Mucosa of rectum (tissue), 2 donors: Measurements from ENCODE around the gene SSUH2.

Experiments
- H3K27ac ChIP-seq, 2 donors: one replicate each; pipeline ENCODE4 v1.7.0; 2013; ENCODE audit warnings: inconsistent platforms in 2 of 2, low read depth in 2 of 2, low read length in 2 of 2
- H3K27me3 ChIP-seq, 2 donors: one replicate each; pipeline ENCODE4 v1.7.0; 2013; ENCODE audit warnings: low read length in 2 of 2; ENCODE audit not compliant: control insufficient read depth in 2 of 2, insufficient read depth in 2 of 2
- H3K36me3 ChIP-seq, 2 donors: one replicate each; pipeline ENCODE4 v1.7.0; 2013; ENCODE audit warnings: low read length in 2 of 2; ENCODE audit not compliant: control insufficient read depth in 2 of 2, insufficient read depth in 2 of 2
- H3K4me1 ChIP-seq, 2 donors: one replicate each; pipeline ENCODE4 v1.7.0; 2013; ENCODE audit warnings: low read length in 2 of 2, mild to moderate bottlenecking in 1 of 2; ENCODE audit not compliant: control insufficient read depth in 2 of 2, insufficient read depth in 2 of 2
- H3K4me3 ChIP-seq, 2 donors: one replicate each; pipeline ENCODE4 v1.7.0; 2013; ENCODE audit warnings: low read length in 2 of 2
- H3K9ac ChIP-seq, 2 donors: one replicate each; pipeline ENCODE4 v1.7.0; 2013; ENCODE audit warnings: low read length in 2 of 2, low read depth in 1 of 2, mild to moderate bottlenecking in 1 of 2
- H3K9me3 ChIP-seq, 2 donors: one replicate each; pipeline ENCODE4 v1.7.0; 2013; ENCODE audit warnings: low read length in 2 of 2; ENCODE audit not compliant: control insufficient read depth in 2 of 2
- donor health status: healthy.
- donor health status: Normal muscosa, but diverticular disease.

Gene SSUH2

DNA sequence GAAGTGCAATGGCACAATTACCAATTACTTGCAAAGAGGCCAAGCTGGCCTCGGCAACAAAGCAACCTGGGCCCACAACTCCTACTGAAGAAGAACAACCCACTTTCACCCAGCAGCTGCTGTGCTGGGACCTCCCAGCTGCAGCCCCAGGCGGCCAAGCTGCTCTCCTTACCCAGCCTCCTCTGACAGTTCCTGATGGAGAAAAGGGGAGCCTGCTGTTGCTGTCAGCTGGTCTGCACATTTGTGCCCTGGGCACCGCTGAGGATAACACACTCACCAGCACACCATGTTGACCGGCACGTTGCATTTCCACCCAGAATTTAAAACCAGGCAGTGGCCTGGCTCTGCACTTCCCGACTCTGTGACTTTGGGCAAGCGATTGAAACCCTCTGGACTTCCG, 33.6 kb downstream of the SSUH2 start:
- Histone ChIP-seq H3K9ac (no peak overlapping the region), H3K27me3 (no peaks in the 10 kb centered on the region), H3K9me3 (no peaks in the 10 kb centered on the region), H3K4me3 (no peak overlapping the region), H3K4me1 (no peaks in the 10 kb centered on the region), H3K36me3 (no peaks in the 10 kb centered on the region), H3K27ac (no peak overlapping the region)

- Histone ChIP-seq H3K27ac (no peak overlapping the region), H3K4me3 (no peak overlapping the region), H3K4me1 (no peaks in the 10 kb centered on the region), H3K27me3 (no peaks in the 10 kb centered on the region), H3K36me3 (no peaks in the 10 kb centered on the region), H3K9ac (no peak overlapping the region), H3K9me3 (no peaks in the 10 kb centered on the region)
These were observed 35.7 kb downstream of the SSUH2 start for GRCh38 chr3:8608791-8609467.

DNA sequence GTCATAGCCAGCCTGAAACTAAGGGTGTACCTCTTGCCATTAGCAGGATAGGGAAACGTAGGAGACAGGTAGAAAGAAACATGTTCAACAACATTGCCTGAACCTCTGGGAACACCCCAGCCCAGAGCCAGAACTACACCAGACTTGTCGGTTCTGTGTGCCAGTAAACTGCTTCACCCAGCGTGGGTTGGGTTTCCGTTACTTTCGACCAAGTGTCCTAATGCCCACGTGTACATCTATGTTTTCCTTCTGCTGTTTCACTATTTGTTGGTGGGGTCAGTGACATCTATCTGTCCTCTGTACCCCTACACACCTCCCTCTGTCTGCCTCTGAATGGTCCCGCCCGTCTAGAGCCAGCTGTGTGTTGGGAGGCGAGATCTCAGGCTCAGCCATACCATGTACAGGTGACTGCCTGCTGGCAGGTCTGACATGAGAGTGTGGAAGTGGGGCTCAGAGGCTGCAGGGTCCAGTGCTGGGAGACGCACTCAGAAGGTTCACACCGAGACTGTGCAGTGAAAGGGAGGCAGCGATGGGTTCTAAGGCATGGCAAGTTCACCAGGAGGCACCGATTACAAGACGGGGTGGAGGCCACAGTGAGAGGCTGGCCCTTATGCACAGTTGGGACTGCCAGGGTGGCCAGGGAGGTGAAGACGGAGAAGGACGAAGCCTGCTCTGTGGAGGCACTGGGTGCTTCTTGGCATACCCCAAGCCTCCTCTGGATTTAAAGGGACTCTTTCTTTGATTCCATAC, 36.4 kb downstream of the SSUH2 start:
- H3K9ac ChIP-seq: no peak overlapping the region
- H3K27ac ChIP-seq: no peak overlapping the region
- H3K36me3 ChIP-seq: no peaks in the 10 kb centered on the region
- no peaks in the 10 kb centered on the region for H3K4me1 ChIP-seq
- H3K9me3 ChIP-seq: no peaks in the 10 kb centered on the region
- no peaks in the 10 kb centered on the region for H3K27me3 ChIP-seq
- H3K4me3 ChIP-seq: no peak overlapping the region

DNA sequence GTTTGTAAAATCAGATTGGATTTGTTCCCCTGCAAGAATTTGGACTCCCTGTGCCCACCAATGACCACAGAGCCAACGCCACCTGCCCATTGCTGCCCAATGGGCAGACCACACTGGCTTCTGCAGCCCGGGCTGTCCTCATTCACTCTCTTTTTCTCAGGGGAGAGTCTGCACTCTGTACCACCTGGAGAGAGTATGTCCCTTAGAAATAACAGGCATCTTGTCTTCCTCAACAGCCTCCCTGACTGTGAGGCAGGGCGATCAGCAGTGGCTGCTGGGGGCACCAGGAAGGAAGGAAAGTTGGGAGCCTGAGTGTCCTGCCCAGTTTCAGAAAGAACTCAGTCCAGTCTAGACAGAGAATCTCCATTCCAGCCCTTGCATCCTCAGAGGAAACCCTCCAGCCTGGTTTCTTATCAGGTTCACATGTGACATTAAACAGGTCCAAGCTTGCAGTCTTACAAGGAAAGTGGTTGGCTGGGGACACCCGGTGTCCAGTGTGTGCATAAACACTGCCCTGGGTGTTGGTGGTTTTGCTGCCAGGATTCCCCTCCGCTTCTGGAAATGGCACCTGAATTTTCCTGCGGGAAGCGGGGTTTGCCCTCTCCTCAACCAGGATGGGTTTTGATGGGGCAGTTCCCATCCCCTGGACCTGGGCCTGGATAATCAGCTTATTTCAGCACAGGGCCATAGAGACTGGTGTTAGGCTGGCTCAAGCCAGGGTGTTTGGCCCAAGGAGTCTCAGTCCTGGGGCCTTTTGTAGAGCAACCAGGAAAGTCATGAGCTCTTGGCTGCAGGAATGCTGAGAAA, 37.2 kb downstream of the SSUH2 start:
- Histone ChIP-seq H3K9ac (no peak overlapping the region), H3K27ac (no peak overlapping the region), H3K4me3 (no peak overlapping the region)

DNA sequence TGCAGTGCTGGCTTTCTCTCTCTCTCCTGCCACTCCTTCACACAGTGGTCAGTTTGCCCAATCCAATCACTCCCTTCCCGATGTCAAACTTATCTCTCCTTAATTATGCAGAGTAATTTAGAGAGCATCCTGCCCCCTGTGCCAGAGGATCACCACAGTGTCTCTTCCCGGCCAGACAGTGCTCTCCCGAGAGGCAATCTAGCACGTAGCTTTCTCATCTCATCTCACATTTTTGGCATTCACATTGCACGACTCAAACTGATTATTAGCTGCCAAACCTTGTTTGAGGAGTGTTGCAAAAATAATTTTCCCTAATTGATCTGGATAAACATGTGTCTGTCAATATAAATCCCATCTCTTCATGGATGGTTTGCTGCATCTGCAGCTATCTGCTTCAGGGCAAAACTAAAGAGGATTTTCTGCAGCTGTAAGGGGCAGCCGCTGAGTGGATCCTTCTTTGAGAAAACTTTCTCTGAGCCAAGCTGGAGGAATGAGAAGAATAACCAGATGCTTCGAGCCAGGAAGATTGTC, 37.8 kb downstream of the SSUH2 start:
- Histone ChIP-seq H3K4me1 (no peaks in the 10 kb centered on the region), H3K9me3 (no peaks in the 10 kb centered on the region)

More for the DNA sequence above, 37.2 kb downstream of the SSUH2 start:
- H3K9me3 ChIP-seq: no peaks in the 10 kb centered on the region
- H3K4me1 ChIP-seq: no peaks in the 10 kb centered on the region
- H3K27me3 ChIP-seq: no peaks in the 10 kb centered on the region
- no peaks in the 10 kb centered on the region for H3K36me3 ChIP-seq

GRCh38 chr3:8604988-8605387, 39.6 kb downstream of the SSUH2 start:
- no peak overlapping the region for H3K4me3 ChIP-seq

More for the DNA sequence above, 37.8 kb downstream of the SSUH2 start:
- Histone ChIP-seq H3K27ac (no peak overlapping the region), H3K9ac (no peak overlapping the region), H3K4me3 (no peak overlapping the region), H3K36me3 (no peaks in the 10 kb centered on the region), H3K27me3 (no peaks in the 10 kb centered on the region)

DNA sequence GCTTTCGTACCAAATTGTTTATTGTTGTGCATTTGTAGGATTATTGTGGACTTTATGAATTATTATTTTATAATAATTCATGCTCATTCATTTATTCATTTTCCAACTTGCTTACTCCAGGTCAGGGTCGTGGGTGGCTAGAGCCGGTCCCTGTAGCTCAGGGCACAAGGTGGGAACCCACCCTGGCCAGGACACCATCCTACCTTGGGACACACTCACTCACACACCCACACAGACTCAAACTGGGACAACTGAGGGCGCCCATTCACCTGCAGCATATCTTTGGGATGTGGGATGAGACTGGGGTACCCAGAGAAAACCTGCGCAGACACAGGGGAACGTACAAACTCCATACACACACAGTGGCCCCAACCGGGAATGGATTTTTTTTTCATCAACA, 40.6 kb downstream of the SSUH2 start:
- no peaks in the 10 kb centered on the region for H3K9me3 ChIP-seq
- no peak overlapping the region for H3K9ac ChIP-seq
- no peak overlapping the region for H3K27ac ChIP-seq
- no peak overlapping the region for H3K4me3 ChIP-seq
- H3K36me3 ChIP-seq: no peaks in the 10 kb centered on the region
- no peaks in the 10 kb centered on the region for H3K4me1 ChIP-seq
- no peaks in the 10 kb centered on the region for H3K27me3 ChIP-seq

More at GRCh38 chr3:8604988-8605387, 39.6 kb downstream of the SSUH2 start:
- Histone ChIP-seq H3K27ac (no peak overlapping the region), H3K27me3 (no peaks in the 10 kb centered on the region), H3K36me3 (no peaks in the 10 kb centered on the region), H3K9ac (no peak overlapping the region), H3K4me1 (no peaks in the 10 kb centered on the region), H3K9me3 (no peaks in the 10 kb centered on the region)

DNA sequence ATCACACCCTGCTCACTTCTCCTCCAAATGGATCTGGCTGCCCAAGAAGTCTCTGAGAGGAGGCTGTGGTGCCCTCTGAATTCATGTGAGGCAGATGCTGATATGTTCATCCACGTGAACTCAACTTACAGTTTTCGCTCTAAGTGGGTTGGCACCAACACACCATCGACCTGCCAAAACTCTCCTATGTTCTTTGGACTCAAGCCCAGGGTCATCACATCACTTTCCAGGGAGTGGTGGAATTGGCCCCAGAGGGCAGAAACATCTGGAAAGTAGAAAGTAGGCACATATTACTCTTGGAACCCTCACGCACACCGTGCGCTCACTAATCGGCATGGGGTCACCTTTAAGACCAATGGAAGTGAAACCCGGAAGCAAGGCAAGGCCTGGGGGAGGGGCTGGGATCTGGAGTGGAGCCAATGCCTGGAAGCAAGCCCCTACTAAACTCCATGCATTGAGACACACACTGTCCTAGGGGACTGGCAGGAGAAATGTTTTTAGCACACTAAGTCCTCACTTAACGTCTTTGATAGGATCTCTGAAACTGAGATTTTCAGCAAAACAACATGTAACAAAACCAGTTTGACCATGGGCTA, 41.4 kb downstream of the SSUH2 start:
- Histone ChIP-seq H3K9ac (no peak overlapping the region), H3K4me1 (no peaks in the 10 kb centered on the region), H3K9me3 (no peaks in the 10 kb centered on the region), H3K4me3 (no peak overlapping the region), H3K27ac (no peak overlapping the region), H3K27me3 (no peaks in the 10 kb centered on the region), H3K36me3 (no peaks in the 10 kb centered on the region)

GRCh38 chr3:8600457-8600856, 44.1 kb downstream of the SSUH2 start:
- no peak overlapping the region for H3K4me3 ChIP-seq
- no peaks in the 10 kb centered on the region for H3K27me3 ChIP-seq
- H3K9me3 ChIP-seq: no peaks in the 10 kb centered on the region
- no peaks in the 10 kb centered on the region for H3K4me1 ChIP-seq
- no peaks in the 10 kb centered on the region for H3K36me3 ChIP-seq
- no peak overlapping the region for H3K9ac ChIP-seq
- no peak overlapping the region for H3K27ac ChIP-seq
